NCI-H2171 treated with DMSO at 0.1 percent for 48 hours (cell line): Measurements from ENCODE around the gene FOLR2.
"Not testable (repeated sequence)": the region's sequence is repeated elsewhere in the genome, so short reads cannot be mapped to it uniquely, and the experiment has no call there.

Source experiments
- DNase-seq: peaks from one replicate; lab custom pipeline; 2025; lab: John Stamatoyannopoulos, UW

The FOLR2 gene

DNA sequence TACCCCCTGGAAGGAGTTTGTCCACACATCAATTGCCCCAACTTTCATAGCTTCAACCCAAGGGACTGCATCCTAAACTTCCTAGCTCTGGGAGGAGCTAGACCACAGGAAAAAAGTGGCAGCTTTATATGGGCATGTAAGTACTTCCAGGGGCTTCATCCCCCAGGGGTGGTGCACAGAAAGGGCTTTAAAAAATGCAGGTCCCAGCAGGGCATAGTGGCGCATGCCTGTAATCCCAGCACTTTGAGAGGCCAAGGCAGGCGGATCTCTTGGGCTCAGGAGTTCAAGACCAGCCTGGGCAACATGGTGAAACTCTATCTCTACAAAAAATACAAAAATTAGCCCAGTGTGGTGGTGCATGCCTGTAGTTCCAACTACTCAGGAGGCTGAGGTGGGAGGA is 9.8 kb upstream of the FOLR2 start:
- not testable (repeated sequence) for DNase-seq

DNA sequence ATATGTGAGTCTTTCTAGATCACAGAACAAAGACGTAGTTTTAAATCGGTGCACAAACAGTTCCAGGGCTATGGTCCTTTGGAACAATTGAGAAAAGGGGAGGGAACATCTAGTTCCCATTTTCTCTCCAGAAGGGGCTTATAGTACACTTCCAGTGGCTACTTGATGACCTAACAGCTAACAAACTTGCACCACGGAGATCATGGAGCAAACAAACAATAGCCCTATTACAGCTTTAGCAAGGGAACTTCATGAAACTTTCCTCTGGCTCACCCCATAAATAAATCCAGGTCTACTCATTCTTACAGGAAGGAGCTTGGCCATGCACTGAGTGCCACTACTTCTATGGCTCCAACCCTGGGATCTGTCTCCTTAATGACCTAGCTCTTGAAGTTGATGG is 8.3 kb upstream of the FOLR2 start:
- no peak for DNase-seq

- no peak for DNase-seq
Observed at GRCh38 chr11:72209101-72209500, 7.5 kb upstream of the FOLR2 start.

- no peak for DNase-seq
Observed at GRCh38 chr11:72217841-72218240, 1.2 kb downstream of the FOLR2 start.

GRCh38 chr11:72218251-72218745 is 1.7 kb downstream of the FOLR2 start:
- no peak for DNase-seq

- DNase-seq, result no peak
Observed at GRCh38 chr11:72220696-72221363, 4.2 kb downstream of the FOLR2 start.

DNA sequence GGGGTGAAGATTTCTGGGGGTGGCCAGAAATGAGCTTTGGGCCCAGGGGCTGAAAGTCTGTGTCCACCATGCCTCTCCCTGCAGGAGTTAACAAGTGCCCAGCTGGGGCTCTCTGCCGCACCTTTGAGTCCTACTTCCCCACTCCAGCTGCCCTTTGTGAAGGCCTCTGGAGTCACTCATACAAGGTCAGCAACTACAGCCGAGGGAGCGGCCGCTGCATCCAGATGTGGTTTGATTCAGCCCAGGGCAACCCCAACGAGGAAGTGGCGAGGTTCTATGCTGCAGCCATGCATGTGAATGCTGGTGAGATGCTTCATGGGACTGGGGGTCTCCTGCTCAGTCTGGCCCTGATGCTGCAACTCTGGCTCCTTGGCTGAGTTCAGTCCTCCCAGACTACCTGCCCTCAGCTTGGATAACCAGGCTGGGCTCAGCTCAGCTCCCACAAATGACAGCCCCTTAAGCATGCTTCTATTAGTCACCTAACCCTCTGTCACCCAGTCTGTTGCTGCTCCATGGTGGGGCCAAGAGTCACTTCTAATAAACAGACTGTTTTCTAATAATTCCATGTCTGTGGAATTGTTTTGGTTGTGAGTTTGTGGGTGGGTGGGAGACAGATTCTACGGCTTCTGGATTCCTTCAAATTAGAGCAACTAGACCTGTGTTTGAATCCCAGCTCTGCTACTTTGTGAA is 4.9 kb downstream of the FOLR2 start:
- DNase-seq, result no peak

DNA sequence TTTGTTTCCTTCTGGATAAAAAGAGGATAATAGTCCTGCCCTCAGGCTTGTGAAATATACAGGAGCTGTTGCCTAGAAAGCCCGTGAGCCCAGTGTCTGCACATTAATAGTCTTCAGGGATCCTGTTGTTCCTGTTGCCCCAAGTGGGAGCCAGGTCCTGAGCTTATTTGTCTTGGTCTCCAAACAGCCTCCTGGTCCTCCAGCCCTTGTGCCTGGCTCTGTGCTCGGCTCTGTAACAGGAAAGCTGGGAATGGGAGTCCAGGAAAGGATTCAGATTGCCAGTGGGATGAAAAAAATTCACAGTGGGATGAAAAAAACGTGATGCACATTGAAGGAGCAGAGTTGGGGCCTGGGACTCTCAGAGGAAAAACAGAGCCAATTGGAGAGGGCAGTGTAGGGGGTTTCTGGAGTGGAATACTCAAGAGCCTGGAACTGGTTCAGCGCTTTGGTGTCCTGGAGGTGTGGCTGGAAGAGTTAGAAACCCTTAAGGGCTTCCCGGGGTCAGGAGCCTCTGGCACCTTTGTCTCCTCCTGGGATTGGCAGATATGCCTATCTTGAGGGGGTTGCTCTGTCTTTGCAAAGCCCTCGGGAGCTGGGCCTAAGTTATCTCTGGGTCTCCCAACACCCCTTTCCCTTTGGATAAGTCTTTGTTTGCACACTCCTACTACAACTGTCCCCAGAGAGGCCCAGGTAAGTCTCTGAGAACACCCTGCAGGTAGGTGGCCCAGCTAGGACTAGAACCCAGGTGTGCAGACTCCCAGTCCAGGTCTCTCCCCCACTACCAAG is 5.7 kb downstream of the FOLR2 start:
- DNase-seq, result no peak

- DNase-seq, result peak; percentile 93
Observed at GRCh38 chr11:72222907-72223614, 6.5 kb downstream of the FOLR2 start.

GRCh38 chr11:72223615-72224563 is 7.3 kb downstream of the FOLR2 start:
- peak; percentile 23 for DNase-seq

DNA sequence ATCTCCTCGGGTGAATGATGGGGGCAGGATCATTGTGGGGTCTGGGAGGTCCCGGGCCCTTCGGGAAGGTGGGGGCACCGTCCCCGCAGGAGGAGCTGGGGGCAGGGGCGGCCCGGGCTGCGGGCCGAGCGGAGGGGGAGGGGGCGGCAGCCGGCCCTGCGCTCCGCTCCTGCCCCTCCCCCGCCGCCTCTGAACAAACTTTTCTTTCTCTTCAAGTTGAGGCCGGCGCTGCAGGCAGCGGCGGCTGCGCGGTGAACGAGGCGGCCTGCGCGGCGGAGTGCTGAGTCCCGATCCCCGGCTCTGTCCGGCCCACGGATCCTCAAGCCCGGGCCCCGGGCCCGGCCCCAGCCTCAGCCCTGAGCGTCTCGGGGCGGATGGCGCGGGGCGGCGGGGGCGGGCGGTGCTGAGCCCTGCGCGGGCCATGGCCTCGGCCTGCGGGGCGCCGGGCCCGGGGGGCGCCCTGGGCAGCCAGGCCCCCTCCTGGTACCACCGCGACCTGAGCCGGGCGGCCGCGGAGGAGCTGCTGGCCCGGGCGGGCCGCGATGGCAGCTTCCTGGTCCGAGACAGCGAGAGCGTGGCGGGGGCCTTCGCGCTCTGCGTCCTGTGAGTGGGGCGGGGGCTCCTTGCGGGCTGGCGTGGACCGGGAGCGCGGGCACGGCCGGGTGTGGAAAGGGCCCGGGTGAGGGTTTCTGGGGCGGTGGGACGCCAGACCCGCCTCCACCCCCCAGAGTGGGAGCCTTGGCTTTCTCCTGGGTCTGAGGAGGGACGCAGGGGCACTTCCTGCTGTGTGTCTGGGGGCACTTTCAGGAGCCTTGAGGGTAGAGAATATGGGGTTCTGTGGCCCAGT is 8.2 kb downstream of the FOLR2 start, which contains the start of gene INPPL1:
INPPL1 (plus strand) TSS at position 204 of the 847 bp plus-strand sequence; CDS start at position 422, 218 bp downstream.
- DNase-seq, result no peak

GRCh38 chr11:72225411-72225951 is 8.9 kb downstream of the FOLR2 start:
- DNase-seq, result no peak

DNA sequence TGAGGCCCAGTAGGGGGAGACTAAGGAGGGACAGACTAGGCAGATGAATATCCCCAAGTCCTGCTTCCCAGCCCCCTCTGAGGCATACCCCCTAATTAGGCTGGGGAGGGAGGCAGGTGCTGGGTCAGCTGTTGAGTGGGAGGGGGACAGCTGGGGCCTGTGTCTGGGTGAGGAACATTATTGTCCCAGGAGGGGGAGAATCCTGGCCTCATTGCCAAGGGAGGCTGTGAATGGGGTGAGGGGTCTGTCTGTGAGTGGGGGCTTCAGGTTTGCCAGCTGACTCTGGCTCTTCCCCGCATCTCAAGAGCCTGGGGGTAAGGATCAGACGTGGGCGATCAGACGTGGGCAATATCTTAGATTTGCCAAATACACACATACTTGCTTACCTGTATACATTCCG is 10.1 kb downstream of the FOLR2 start:
- DNase-seq, result peak; percentile 41

DNA sequence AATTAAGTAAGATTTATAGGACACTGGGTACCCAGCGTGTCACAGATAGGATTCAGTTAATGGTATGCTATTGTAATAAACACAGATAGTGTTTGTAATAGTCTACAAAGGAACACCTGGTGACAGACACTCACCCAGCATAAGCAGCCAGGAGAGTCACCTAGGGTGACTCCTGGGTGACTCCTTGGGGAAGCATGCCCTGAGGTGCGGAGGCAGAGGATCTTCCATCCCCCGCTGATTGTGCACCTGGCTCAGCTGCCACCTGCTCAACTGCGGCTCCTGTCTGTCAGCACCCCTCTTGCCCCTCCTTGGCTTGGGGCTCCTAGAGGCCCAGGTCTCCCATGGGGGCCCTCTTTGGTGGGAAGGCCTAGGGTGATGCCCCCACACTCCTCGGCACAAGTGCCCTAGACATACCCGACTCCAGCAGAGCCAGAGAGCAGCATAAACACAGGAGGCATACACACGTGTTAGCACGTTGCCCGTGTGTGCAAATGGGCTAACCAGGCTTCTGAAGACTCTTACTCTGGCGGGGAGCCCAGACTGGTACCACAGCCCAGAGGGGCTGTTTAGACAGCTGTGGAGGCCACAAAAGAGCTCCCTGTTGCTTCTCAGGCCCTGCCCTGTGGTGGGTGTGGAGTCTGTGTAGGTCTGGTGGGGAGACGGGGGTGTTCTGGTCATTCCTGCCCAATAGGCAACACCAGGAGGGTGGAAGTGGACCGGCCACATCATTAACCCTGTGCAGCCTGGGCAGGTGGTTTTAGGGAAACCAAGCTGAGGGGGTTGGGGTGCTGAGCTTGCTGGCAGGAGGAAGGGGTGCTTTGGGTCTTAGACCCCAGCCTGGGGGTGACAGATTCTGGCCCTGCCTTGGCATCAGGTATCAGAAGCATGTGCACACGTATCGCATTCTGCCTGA is 11.0 kb downstream of the FOLR2 start:
- peak; percentile 98 for DNase-seq

GRCh38 chr11:72228229-72228843 is 11.7 kb downstream of the FOLR2 start:
- no peak for DNase-seq

DNA sequence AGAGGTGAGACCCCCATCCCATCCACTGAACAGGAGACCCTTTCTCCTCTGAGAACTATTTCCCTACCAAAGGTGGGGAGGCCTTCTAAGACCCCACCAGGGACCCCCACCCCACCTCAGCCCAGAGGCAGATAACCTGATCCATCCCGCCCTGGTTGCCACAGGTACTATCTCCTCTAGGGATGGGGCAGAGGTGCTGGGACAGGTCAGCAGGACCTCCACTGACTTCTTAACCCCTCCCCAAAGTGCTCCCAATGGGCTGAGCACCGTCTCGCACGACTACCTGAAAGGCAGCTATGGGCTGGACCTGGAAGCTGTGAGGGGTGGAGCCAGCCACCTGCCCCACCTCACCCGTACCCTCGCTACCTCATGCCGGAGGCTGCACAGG is 12.2 kb downstream of the FOLR2 start:
- DNase-seq, result no peak

GRCh38 chr11:72229336-72229924 is 12.8 kb downstream of the FOLR2 start:
- no peak for DNase-seq
